GM12801 (cell line): ENCODE measurements around the gene HTRA3.

ENCODE experiments used
- TF ChIP-seq, protein P1 (sequence below): IDR thresholded peaks from one replicate; pipeline ENCODE4 v1.5.1; 2011; ENCODE audit warnings: control low read depth; ENCODE audit not compliant: insufficient read length; ENCODE audit errors: extremely low read depth

The HTRA3 gene

DNA sequence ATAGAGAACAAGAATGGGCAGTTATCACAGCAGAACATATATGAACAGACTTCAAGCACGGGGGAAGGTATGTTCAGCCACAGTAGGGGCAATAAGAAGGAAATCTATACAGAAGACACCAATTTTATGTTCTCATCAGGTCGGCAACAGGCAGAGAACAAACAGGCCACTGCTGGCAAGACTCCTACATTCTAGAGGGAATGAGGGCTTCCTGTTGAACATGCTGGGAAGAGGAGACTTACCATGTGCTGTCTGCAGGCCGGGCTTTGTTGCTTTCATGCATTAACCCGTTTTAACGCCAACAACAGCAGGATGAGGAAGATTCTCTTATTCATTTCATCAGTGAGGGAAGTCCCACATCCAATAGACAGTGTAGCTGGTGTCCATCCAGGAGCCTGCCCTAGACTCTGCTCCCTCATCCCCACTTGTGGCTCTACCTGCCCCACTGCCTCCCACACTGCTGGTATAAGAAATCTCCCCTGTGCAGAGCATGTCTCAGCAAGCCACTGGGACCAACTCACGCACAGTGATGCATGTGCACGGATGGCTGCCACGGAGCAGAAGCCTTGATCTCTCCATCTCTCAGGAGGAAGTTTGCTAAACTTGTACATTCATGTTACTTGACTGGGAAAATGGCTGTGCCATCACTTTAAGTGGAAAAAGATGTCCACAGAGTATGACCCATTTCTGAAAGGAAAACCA is 86.5 kb downstream of the HTRA3 start:
- TF ChIP-seq, protein P1, sequence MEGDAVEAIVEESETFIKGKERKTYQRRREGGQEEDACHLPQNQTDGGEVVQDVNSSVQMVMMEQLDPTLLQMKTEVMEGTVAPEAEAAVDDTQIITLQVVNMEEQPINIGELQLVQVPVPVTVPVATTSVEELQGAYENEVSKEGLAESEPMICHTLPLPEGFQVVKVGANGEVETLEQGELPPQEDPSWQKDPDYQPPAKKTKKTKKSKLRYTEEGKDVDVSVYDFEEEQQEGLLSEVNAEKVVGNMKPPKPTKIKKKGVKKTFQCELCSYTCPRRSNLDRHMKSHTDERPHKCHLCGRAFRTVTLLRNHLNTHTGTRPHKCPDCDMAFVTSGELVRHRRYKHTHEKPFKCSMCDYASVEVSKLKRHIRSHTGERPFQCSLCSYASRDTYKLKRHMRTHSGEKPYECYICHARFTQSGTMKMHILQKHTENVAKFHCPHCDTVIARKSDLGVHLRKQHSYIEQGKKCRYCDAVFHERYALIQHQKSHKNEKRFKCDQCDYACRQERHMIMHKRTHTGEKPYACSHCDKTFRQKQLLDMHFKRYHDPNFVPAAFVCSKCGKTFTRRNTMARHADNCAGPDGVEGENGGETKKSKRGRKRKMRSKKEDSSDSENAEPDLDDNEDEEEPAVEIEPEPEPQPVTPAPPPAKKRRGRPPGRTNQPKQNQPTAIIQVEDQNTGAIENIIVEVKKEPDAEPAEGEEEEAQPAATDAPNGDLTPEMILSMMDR: no peak
